ENCODE measurements around the gene SPATA31C1.

Gene SPATA31C1

DNA sequence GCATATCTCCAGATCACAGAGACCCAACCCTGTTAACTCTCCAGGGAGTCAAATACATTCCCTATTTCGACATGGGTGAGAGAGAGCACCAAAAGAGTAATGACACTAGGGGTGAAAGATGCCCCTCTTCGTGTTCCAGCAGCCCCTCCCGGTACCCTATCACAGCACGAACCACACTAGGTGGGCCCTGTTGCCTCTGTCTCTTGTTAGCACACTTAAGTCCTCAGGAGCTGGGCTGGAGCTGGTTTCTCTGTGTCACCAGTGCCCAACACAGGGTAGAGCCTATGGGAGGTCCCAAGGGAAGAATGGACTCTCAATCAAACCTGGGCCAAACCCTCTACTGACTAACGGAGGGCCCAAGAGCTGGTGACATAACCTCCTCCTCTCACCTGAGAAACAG is 55.4 kb downstream of the SPATA31C1 start:
- TF ChIP-seq FOXK2 (IDR thresholded peaks at IDR 0.05) (no peak), FOXA1 (IDR thresholded peaks at IDR 0.05) (no peak), HDGF (IDR thresholded peaks at IDR 0.05; ENCODE audit: borderline replicate concordance) (no peak), ARNT (IDR thresholded peaks at IDR 0.05) (no peak), SUZ12 (IDR thresholded peaks at IDR 0.05) (no peak), TARDBP (IDR thresholded peaks at IDR 0.05) (no peak), SP1 (IDR thresholded peaks at IDR 0.05) (no peak), FOXM1 (IDR thresholded peaks at IDR 0.05; ENCODE audit: borderline replicate concordance) (no peak), BHLHE40 (IDR thresholded peaks at IDR 0.05; ENCODE audit: borderline replicate concordance) (no peak), NFRKB (IDR thresholded peaks at IDR 0.05) (no peak), L3MBTL2 (conservative IDR thresholded peaks at IDR 0.05) (no peak), LEF1 (IDR thresholded peaks at IDR 0.05; ENCODE audit: borderline replicate concordance) (no peak), ZNF384 (IDR thresholded peaks at IDR 0.05) (no peak), ELF4 (IDR thresholded peaks at IDR 0.05) (no peak), CTBP1 (IDR thresholded peaks at IDR 0.05; ENCODE audit: borderline replicate concordance) (no peak)
- TF ChIP-seq, protein P1, sequence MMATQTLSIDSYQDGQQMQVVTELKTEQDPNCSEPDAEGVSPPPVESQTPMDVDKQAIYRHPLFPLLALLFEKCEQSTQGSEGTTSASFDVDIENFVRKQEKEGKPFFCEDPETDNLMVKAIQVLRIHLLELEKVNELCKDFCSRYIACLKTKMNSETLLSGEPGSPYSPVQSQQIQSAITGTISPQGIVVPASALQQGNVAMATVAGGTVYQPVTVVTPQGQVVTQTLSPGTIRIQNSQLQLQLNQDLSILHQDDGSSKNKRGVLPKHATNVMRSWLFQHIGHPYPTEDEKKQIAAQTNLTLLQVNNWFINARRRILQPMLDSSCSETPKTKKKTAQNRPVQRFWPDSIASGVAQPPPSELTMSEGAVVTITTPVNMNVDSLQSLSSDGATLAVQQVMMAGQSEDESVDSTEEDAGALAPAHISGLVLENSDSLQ (IDR thresholded peaks at IDR 0.05), result no peak
- DNase-seq (ENCODE audit: extremely low spot score), result no peak
- ChIA-PET CTCF (interaction anchor here (0.6 kb wide), 1 partner anchor 67 kb away, joined by 4 read pairs; no protein-coding TSS in a partner anchor), POLR2A (no interaction called here)

Data from HEK293T (cell line).